ENCODE data around the gene MPP2. TPM values are rescaled to one million over a fixed set of nuclear protein-coding genes. Genes with fewer than 3 reads are reported as not detected.
"Not testable (repeated sequence)": the region's sequence is repeated elsewhere in the genome, so short reads cannot be mapped to it uniquely, and the experiment has no call there.

The MPP2 gene
- total and polyA plus RNA-seq, 9 of the 15 experiments (the other 6 are each of a cell fraction or from before 2014, with no cell fraction given), result 0.04 to 1.0 (median 0.24) TPM

- no TSS peak for BruUV-seq (replicated peaks)
- no peak overlapping the region for H2AFZ ChIP-seq (ENCODE audit: low read depth, low read length)
- H3K4me3 ChIP-seq, result no peak overlapping the region
- H3K9ac ChIP-seq (ENCODE audit: insufficient read depth in 1 of 2, low read depth in 2 of 2, low read length in 2 of 2), result no peak overlapping the region
- H3K27ac ChIP-seq (ENCODE audit: extremely low read depth, low read depth, low read length), result no peak overlapping the region
- no peak for ATAC-seq
- H3K36me3 ChIP-seq (ENCODE audit: control insufficient read depth, insufficient read depth, low read length), result no peaks in the 10 kb centered on the region
- DNase-seq (ENCODE audit: extremely low read depth in 1 of 4, low spot score in 3 of 4), result no peak
- CTCF ChIA-PET (ENCODE audit: low intra/inter-chr PET ratio), result no interaction called here
- no peaks in the 10 kb centered on the region for H3K79me2 ChIP-seq (ENCODE audit: control insufficient read depth, insufficient read depth, low read length)
- H3K4me1 ChIP-seq (replicated peaks in 1 of 2; ENCODE audit: control insufficient read depth in 2 of 2, insufficient read depth in 2 of 2, low read length in 2 of 2), result peaks cover 4 to 12% of the 10 kb centered on the region in 2 experiments; a peak in 3 of 5 replicates
- FAIRE-seq, result no peak
- peaks cover 2 to 28% of the 10 kb centered on the region in 2 experiments; a peak in 3 of 5 replicates for H3K27me3 ChIP-seq (ENCODE audit: control insufficient read depth in 2 of 2, insufficient read depth in 2 of 2, low read length in 2 of 2)
- no peak overlapping the region for H3K4me2 ChIP-seq (ENCODE audit: insufficient read depth, low read length)
- WGBS (ENCODE audit: insufficient coverage, low coverage, missing lambda C conversion rate), result 0% methylated on average over 3 of the region's 3 CpGs
- peaks cover 4% of the 10 kb centered on the region for H3K9me1 ChIP-seq (ENCODE audit: control insufficient read depth, insufficient read depth, low read length)
- peaks cover 3% of the 10 kb centered on the region; the same call in 1 of the 2 replicates for H4K20me1 ChIP-seq (replicated peaks; ENCODE audit: control insufficient read depth, insufficient read depth, low read length)
- intact Hi-C loops (cut with micrococcal nuclease) (no loop called here), in situ Hi-C loops (cut with MboI) (no loop called here)
- H3K9me3 ChIP-seq (replicated peaks; ENCODE audit: control insufficient read depth, insufficient read depth, low read depth, low read length), result no peaks in the 10 kb centered on the region
- peak; percentile 54 for TF ChIP-seq EGR1 (conservative IDR thresholded peaks at IDR 0.05)
- TF ChIP-seq TCF7L2 (IDR thresholded peaks at IDR 0.05; ENCODE audit: low read depth, low read length), result no peak
- TF ChIP-seq ESRRA (IDR thresholded peaks at IDR 0.05; ENCODE audit: borderline replicate concordance, low read depth), result no peak
- TF ChIP-seq, protein P1, sequence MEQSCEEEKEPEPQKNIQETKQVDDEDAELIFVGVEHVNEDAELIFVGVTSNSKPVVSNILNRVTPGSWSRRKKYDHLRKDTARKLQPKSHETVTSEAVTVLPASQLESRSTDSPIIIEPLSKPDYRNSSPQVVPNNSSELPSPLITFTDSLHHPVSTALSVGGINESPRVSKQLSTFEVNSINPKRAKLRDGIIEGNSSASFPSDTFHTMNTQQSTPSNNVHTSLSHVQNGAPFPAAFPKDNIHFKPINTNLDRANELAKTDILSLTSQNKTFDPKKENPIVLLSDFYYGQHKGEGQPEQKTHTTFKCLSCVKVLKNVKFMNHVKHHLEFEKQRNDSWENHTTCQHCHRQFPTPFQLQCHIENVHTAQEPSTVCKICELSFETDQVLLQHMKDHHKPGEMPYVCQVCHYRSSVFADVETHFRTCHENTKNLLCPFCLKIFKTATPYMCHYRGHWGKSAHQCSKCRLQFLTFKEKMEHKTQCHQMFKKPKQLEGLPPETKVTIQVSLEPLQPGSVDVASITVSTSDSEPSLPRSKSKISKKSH (CRISPR knock-in tag; IDR thresholded peaks at IDR 0.05), result no peak
- POLR2A ChIA-PET, result interaction anchor here (0.6 to 1.2 kb wide), 2 partner anchors 46 to 85 kb away, joined by 3 read pairs; no protein-coding TSS in a partner anchor
These were observed 9.5 kb downstream of the MPP2 start for GRCh38 chr17:43897831-43898230.

DNA sequence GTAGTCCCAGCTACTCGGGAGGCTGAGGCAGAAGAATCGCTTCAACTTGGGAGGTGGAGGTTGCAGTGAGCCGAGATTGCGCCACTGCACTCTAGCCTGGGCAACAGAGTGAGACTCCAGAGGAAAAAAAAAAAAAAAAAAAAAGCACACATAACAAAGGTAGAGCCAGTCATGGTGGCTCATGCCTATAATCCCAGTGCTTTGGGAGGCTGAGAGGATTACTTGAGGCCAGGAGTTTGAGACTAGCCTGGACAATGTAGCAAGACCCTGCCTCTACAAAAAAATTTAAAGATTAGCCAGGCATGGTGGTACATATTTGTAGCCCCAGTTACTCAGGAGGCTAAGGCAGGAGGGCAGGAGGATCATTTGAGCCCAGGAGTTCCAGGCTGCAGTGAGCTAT is 12.8 kb downstream of the MPP2 start:
- H3K36me3 ChIP-seq (ENCODE audit: control insufficient read depth, insufficient read depth, low read length); DNase-seq (ENCODE audit: extremely low read depth in 1 of 4, low spot score in 3 of 4); intact Hi-C loops (cut with micrococcal nuclease); H3K9me3 ChIP-seq (replicated peaks; ENCODE audit: control insufficient read depth, insufficient read depth, low read depth, low read length); CTCF ChIA-PET (ENCODE audit: low intra/inter-chr PET ratio); H4K20me1 ChIP-seq (replicated peaks; ENCODE audit: control insufficient read depth, insufficient read depth, low read length); ATAC-seq; in situ Hi-C loops (cut with MboI); H3K9ac ChIP-seq (ENCODE audit: insufficient read depth in 1 of 2, low read depth in 2 of 2, low read length in 2 of 2); H3K4me1 ChIP-seq (replicated peaks in 1 of 2; ENCODE audit: control insufficient read depth in 2 of 2, insufficient read depth in 2 of 2, low read length in 2 of 2); H3K4me3 ChIP-seq; FAIRE-seq; BruUV-seq (replicated peaks); H3K79me2 ChIP-seq (ENCODE audit: control insufficient read depth, insufficient read depth, low read length); H3K27ac ChIP-seq (ENCODE audit: extremely low read depth, low read depth, low read length); H2AFZ ChIP-seq (ENCODE audit: low read depth, low read length); H3K4me2 ChIP-seq (ENCODE audit: insufficient read depth, low read length); H3K9me1 ChIP-seq (ENCODE audit: control insufficient read depth, insufficient read depth, low read length): not testable (repeated sequence)
- 0% methylated on average over 4 of the region's 4 CpGs for WGBS (ENCODE audit: insufficient coverage, low coverage, missing lambda C conversion rate)
- peak; percentile 60; the same call in 1 of the 2 replicates for TF ChIP-seq ZNF121 (CRISPR knock-in tag; conservative IDR thresholded peaks at IDR 0.05)
- peaks cover 2 to 32% of the 10 kb centered on the region in 2 experiments; a peak in 4 of 5 replicates for H3K27me3 ChIP-seq (ENCODE audit: control insufficient read depth in 2 of 2, insufficient read depth in 2 of 2, low read length in 2 of 2)
- POLR2A ChIA-PET, result interaction anchor here (1.1 kb wide), 1 partner anchor 10 kb away, joined by 3 read pairs; no protein-coding TSS in a partner anchor

All from K562 (cell line).